HEK293 (cell line): Measurements from ENCODE around the gene RACGAP1.

Source experiments
- CTCF ChIA-PET: fragments of 350-600 bp; formaldehyde crosslinking; extraction: SDS; loops from one replicate; lab custom pipeline; 2021; ENCODE audit warnings: antibody characterized with exemption; lab: Yijun Ruan, JAX
- POLR2A ChIA-PET: fragments of 300-600 bp; formaldehyde crosslinking; extraction: SDS; loops from one replicate; lab custom pipeline; 2020; ENCODE audit warnings: antibody characterized with exemption, inconsistent platforms; lab: Yijun Ruan, JAX
- H3K27ac ChIP-seq: fragments of 200-500 bp; sonication (Bioruptor generic); 2 replicates; pipeline ENCODE4 v1.5.1; 2014; ENCODE audit warnings: low read depth, low read length, control low read depth, inconsistent platforms; ENCODE audit errors: extremely low read depth
- H3K36me3 ChIP-seq, 2 experiments: fragments of 200-500 bp in 1 of 2; sonication (Bioruptor generic) in 1 of 2; 1 replicate in 1 of 2; 2 replicates in 1 of 2; pipeline ENCODE4 v1.5.1; 2014 to 2017; ENCODE audit warnings: inconsistent platforms in 2 of 2, low read length in 2 of 2; ENCODE audit not compliant: control insufficient read depth in 2 of 2, insufficient read depth in 1 of 2
- H3K4me1 ChIP-seq: fragments of 200-500 bp; sonication (Bioruptor generic); 2 replicates; pipeline ENCODE4 v1.5.1; 2014; ENCODE audit warnings: mild to moderate bottlenecking, low read length, inconsistent platforms; ENCODE audit not compliant: control insufficient read depth, insufficient read depth
- H3K4me3 ChIP-seq: 2 replicates; pipeline ENCODE4 v1.5.1; 2011; ENCODE audit warnings: low read depth, mild to moderate bottlenecking, control low read depth, low read length, moderate library complexity
- H3K9me3 ChIP-seq: fragments of 200-500 bp; sonication (Bioruptor generic); 2 replicates; pipeline ENCODE4 v1.5.1; 2014; ENCODE audit warnings: low read depth, low read length, inconsistent platforms; ENCODE audit not compliant: control insufficient read depth, insufficient read depth
- BCL6B ChIP-seq: fragments of 450-650 bp; formaldehyde crosslinking; IDR thresholded peaks from 2 replicates; pipeline ENCODE4 v1.5.1; 2017; ENCODE audit warnings: missing biosample characterization, missing genetic modification characterization
- GFI1B ChIP-seq: fragments of 450-650 bp; formaldehyde crosslinking; IDR thresholded peaks from 2 replicates; pipeline ENCODE4 v1.5.1; 2016; ENCODE audit warnings: missing biosample characterization, missing genetic modification characterization
- KLF17 ChIP-seq: fragments of 450-650 bp; formaldehyde crosslinking; IDR thresholded peaks from 2 replicates; pipeline ENCODE4 v1.5.1; 2016; ENCODE audit warnings: missing biosample characterization, missing genetic modification characterization
- SETDB1 ChIP-seq: IDR thresholded peaks from one replicate; pipeline ENCODE4 v1.6.1; 2017; ENCODE audit warnings: mild to moderate bottlenecking, low read length, moderate library complexity, mixed read lengths; ENCODE audit not compliant: insufficient read length
- WT1 ChIP-seq: fragments of 450-650 bp; formaldehyde crosslinking; IDR thresholded peaks from 2 replicates; pipeline ENCODE4 v1.5.1; 2016; ENCODE audit warnings: missing biosample characterization, missing genetic modification characterization
- ZBTB11 ChIP-seq: fragments of 450-650 bp; formaldehyde crosslinking; conservative IDR thresholded peaks from 2 replicates; pipeline ENCODE4 v1.5.1; 2016; ENCODE audit warnings: low read depth, missing biosample characterization, missing genetic modification characterization
- ZFP41 ChIP-seq: fragments of 450-650 bp; formaldehyde crosslinking; IDR thresholded peaks from 2 replicates; pipeline ENCODE4 v1.5.1; 2016; ENCODE audit warnings: missing biosample characterization, missing genetic modification characterization, borderline replicate concordance
- ZFP69B ChIP-seq: fragments of 450-650 bp; formaldehyde crosslinking; IDR thresholded peaks from 2 replicates; pipeline ENCODE4 v1.5.1; 2016; ENCODE audit warnings: missing biosample characterization, missing genetic modification characterization
- ZNF140 ChIP-seq: fragments of 450-650 bp; formaldehyde crosslinking; IDR thresholded peaks from 2 replicates; pipeline ENCODE4 v1.5.1; 2016; ENCODE audit warnings: missing biosample characterization, missing genetic modification characterization
- ZNF146 ChIP-seq: fragments of 450-650 bp; formaldehyde crosslinking; IDR thresholded peaks from 2 replicates; pipeline ENCODE4 v1.5.1; 2016; ENCODE audit warnings: missing biosample characterization, missing genetic modification characterization
- ZNF324 ChIP-seq: fragments of 450-650 bp; formaldehyde crosslinking; IDR thresholded peaks from 2 replicates; pipeline ENCODE4 v1.5.1; 2016; ENCODE audit warnings: missing biosample characterization, missing genetic modification characterization
- ZNF394 ChIP-seq: fragments of 450-650 bp; formaldehyde crosslinking; IDR thresholded peaks from 2 replicates; pipeline ENCODE4 v1.5.1; 2016; ENCODE audit warnings: missing biosample characterization, missing genetic modification characterization, mild to moderate bottlenecking, moderate library complexity, borderline replicate concordance
- ZNF398 ChIP-seq: fragments of 450-650 bp; formaldehyde crosslinking; IDR thresholded peaks from 2 replicates; pipeline ENCODE4 v1.5.1; 2017; ENCODE audit warnings: missing biosample characterization, missing genetic modification characterization
- ZNF473 ChIP-seq: fragments of 450-650 bp; formaldehyde crosslinking; IDR thresholded peaks from 2 replicates; pipeline ENCODE4 v1.5.1; 2017; ENCODE audit warnings: missing biosample characterization, missing genetic modification characterization
- ZNF514 ChIP-seq: fragments of 450-650 bp; formaldehyde crosslinking; IDR thresholded peaks from 2 replicates; pipeline ENCODE4 v1.5.1; 2016; ENCODE audit warnings: missing biosample characterization, missing genetic modification characterization
- ZNF555 ChIP-seq: fragments of 450-650 bp; formaldehyde crosslinking; conservative IDR thresholded peaks from 2 replicates; pipeline ENCODE4 v1.5.1; 2017; ENCODE audit warnings: missing biosample characterization, mild to moderate bottlenecking, missing genetic modification characterization, inconsistent platforms
- ZNF600 ChIP-seq: fragments of 450-650 bp; formaldehyde crosslinking; IDR thresholded peaks from 2 replicates; pipeline ENCODE4 v1.5.1; 2016; ENCODE audit warnings: missing biosample characterization, missing genetic modification characterization
- ZNF626 ChIP-seq: fragments of 450-650 bp; sonication (Bioruptor Pico); formaldehyde crosslinking; IDR thresholded peaks from 2 replicates; pipeline ENCODE4 v1.5.1; 2018; ENCODE audit warnings: missing biosample characterization, missing genetic modification characterization, inconsistent platforms
- ZNF837 ChIP-seq: fragments of 450-650 bp; formaldehyde crosslinking; IDR thresholded peaks from 2 replicates; pipeline ENCODE4 v1.5.1; 2016; ENCODE audit warnings: missing biosample characterization, missing genetic modification characterization

The RACGAP1 gene

GRCh38 chr12:50006754-50007442, 18.4 kb downstream of the RACGAP1 start:
- TF ChIP-seq SETDB1 (no peak), ZNF600 (tag by site-specific recombination) (peak; percentile 65)
- ChIA-PET CTCF (interaction anchor here (0.6 to 2.8 kb wide), 10 partner anchors 9 to 243 kb away, joined by 3 to 14 read pairs (median 4); no protein-coding TSS in a partner anchor), POLR2A (interaction anchor here (0.6 to 1.5 kb wide), 3 partner anchors 17 to 105 kb away, joined by 3 to 5 read pairs (median 5); partner anchors contain the start of gene RACGAP1)
- H3K4me3 ChIP-seq = no peak overlapping the region
- H3K4me1 ChIP-seq = no peaks in the 10 kb centered on the region
- no peak overlapping the region for H3K27ac ChIP-seq
- H3K36me3 ChIP-seq = peaks cover 59 to 77% of the 10 kb centered on the region in 2 experiments
- H3K9me3 ChIP-seq = no peaks in the 10 kb centered on the region

GRCh38 chr12:50006280-50006679, 19.0 kb downstream of the RACGAP1 start:
- H3K4me3 ChIP-seq = no peak overlapping the region
- H3K36me3 ChIP-seq = peaks cover 63 to 82% of the 10 kb centered on the region in 2 experiments
- ChIA-PET CTCF (interaction anchor here (0.7 to 2.8 kb wide), 6 partner anchors 8 to 139 kb away, joined by 3 to 14 read pairs (median 4); no protein-coding TSS in a partner anchor), POLR2A (interaction anchor here (0.6 to 1.5 kb wide), 3 partner anchors 18 to 105 kb away, joined by 3 to 5 read pairs (median 5); partner anchors contain the start of gene RACGAP1)
- no peaks in the 10 kb centered on the region for H3K9me3 ChIP-seq
- H3K4me1 ChIP-seq = no peaks in the 10 kb centered on the region
- no peak overlapping the region for H3K27ac ChIP-seq
- no peak for TF ChIP-seq ZNF837
- TF ChIP-seq ZNF324 = no peak
- TF ChIP-seq BCL6B (tag by site-specific recombination) = no peak
- TF ChIP-seq GFI1B (tag by site-specific recombination) = no peak
- no peak for TF ChIP-seq KLF17 (tag by site-specific recombination)
- TF ChIP-seq ZFP41 = no peak

GRCh38 chr12:50005175-50005574, 20.1 kb downstream of the RACGAP1 start:
- H3K36me3 ChIP-seq = peaks cover 63 to 86% of the 10 kb centered on the region in 2 experiments
- H3K27ac ChIP-seq = no peak overlapping the region
- no peaks in the 10 kb centered on the region for H3K4me1 ChIP-seq
- H3K9me3 ChIP-seq = no peaks in the 10 kb centered on the region
- POLR2A ChIA-PET = interaction anchor here (0.6 to 1.5 kb wide), 2 partner anchors 13 to 20 kb away, joined by 3 to 5 read pairs; partner anchors contain the start of gene RACGAP1
- TF ChIP-seq ZNF473 (tag by site-specific recombination) (no peak), BCL6B (tag by site-specific recombination) (no peak), ZNF398 (no peak), ZBTB11 (tag by site-specific recombination) (no peak), ZFP69B (tag by site-specific recombination) (no peak), ZNF626 (tag by site-specific recombination) (no peak), ZNF140 (tag by site-specific recombination) (no peak), WT1 (tag by site-specific recombination) (no peak), ZNF555 (tag by site-specific recombination) (no peak), ZNF514 (tag by site-specific recombination) (no peak), ZNF394 (tag by site-specific recombination) (no peak), ZNF146 (tag by site-specific recombination) (no peak)
- CTCF ChIA-PET = interaction anchor here (0.6 to 2.8 kb wide), 5 partner anchors 36 to 138 kb away, joined by 4 to 11 read pairs (median 6); no protein-coding TSS in a partner anchor
- H3K4me3 ChIP-seq = no peak overlapping the region
